ENCODE data around the gene VOPP1.

Gene VOPP1

DNA sequence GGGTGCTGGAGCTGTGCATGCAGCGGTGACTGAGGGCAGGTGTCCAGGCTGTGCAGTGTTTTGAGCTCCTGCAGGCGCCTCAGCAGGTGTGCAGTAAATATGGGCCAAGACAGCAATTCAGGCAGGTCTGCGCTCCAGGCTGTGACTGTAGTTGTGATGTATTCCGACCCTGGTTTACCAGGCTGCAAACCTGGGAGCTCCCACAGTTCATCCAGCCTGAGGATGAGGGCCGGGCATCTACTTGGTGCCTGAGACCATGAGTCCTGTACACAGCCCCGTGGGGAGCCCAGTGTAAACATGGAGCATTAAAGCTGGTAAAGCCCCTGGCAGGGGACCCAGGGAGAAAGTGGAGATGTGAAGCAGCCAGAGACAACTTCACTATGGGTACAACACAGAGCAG lies 82.8 kb downstream of the VOPP1 start:
- no peak for DNase-seq (ENCODE audit: low read depth)
- TF ChIP-seq, protein P1, sequence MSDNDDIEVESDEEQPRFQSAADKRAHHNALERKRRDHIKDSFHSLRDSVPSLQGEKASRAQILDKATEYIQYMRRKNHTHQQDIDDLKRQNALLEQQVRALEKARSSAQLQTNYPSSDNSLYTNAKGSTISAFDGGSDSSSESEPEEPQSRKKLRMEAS (IDR thresholded peaks at IDR 0.05; ENCODE audit: low read depth, low read length): no peak
- H3K4me3 ChIP-seq (ENCODE audit: low read depth, low read length): no peak overlapping the region

DNA sequence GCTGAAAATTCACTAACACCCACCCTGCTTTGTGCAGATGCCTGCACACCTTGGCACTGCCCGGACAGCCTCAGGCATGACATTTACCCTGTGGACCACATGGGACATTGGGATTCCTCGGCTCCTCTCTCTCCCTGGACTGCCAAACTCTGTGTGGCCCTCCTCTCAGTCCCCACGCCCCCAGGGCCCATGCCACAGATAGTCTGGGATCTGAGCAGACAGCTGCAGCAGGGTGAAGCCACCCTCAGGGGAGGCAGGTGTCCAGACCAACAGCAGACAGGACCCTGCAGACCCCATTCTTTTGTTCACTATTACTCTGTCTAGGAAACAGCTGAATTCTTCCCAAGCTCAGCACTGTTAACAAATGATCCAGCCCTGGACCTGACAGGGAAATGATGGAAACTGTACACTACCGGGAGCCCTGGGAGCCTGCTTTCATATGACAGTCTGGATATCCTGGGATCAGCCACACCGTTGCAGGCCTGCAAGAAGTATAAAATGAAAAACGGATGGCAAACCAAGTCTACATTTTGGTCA lies 83.4 kb downstream of the VOPP1 start:
- DNase-seq (ENCODE audit: low read depth): no peak
- no peak overlapping the region for H3K4me3 ChIP-seq (ENCODE audit: low read depth, low read length)
- TF ChIP-seq, protein P2, sequence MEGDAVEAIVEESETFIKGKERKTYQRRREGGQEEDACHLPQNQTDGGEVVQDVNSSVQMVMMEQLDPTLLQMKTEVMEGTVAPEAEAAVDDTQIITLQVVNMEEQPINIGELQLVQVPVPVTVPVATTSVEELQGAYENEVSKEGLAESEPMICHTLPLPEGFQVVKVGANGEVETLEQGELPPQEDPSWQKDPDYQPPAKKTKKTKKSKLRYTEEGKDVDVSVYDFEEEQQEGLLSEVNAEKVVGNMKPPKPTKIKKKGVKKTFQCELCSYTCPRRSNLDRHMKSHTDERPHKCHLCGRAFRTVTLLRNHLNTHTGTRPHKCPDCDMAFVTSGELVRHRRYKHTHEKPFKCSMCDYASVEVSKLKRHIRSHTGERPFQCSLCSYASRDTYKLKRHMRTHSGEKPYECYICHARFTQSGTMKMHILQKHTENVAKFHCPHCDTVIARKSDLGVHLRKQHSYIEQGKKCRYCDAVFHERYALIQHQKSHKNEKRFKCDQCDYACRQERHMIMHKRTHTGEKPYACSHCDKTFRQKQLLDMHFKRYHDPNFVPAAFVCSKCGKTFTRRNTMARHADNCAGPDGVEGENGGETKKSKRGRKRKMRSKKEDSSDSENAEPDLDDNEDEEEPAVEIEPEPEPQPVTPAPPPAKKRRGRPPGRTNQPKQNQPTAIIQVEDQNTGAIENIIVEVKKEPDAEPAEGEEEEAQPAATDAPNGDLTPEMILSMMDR (IDR thresholded peaks at IDR 0.05; ENCODE audit: low read depth, low read length): no peak
- TF ChIP-seq, protein P1 (IDR thresholded peaks at IDR 0.05; ENCODE audit: low read depth, low read length): no peak
- TF ChIP-seq MYC (IDR thresholded peaks at IDR 0.05; ENCODE audit: low read depth, low read length): no peak
- no peak for TF ChIP-seq POLR2A (IDR thresholded peaks at IDR 0.05; ENCODE audit: extremely low read depth, insufficient read length)

DNA sequence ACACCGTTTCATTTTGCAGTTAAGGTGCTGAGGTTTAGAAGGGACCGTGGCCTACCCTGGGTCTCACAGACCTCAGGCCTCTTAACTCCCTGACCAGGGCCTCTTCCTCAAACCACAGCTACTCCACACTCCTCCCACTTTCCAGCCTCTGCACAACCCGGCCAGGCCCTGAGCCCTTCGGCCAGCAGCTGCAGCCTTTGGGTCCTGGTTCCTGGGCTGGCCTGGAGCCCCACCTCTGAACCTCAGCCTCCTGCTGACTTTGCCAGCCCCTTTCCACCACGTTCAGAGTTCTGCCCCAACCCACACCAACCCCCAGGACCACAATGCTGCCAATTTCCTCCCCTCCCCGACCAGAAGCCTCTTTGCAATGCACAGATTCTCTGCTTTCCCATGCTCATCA lies 84.1 kb downstream of the VOPP1 start:
- H3K4me3 ChIP-seq (ENCODE audit: low read depth, low read length): no peak overlapping the region
- DNase-seq (ENCODE audit: low read depth): no peak
- no peak for TF ChIP-seq MYC (IDR thresholded peaks at IDR 0.05; ENCODE audit: low read depth, low read length)
- TF ChIP-seq, protein P2 (IDR thresholded peaks at IDR 0.05; ENCODE audit: low read depth, low read length): no peak
- TF ChIP-seq, protein P1 (IDR thresholded peaks at IDR 0.05; ENCODE audit: low read depth, low read length): no peak
- no peak for TF ChIP-seq POLR2A (IDR thresholded peaks at IDR 0.05; ENCODE audit: extremely low read depth, insufficient read length)

DNA sequence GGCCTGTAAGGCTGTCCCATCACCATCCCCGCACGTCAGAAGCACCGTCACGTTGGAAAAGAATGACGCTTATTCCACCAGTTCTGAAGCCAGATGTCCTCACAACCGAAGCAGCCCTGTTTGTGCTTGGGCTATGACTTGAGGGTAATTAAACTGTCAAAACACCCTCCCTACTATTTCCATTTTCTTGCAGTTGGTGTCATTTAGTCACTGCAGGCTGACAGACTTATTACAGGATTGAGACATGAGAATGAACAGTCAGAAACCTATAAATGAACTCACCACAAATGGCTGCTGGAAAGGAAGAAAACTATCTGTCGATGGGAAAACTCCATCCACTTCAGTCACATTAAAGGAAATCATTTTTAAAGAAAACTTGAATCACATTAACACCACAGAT lies 85.3 kb downstream of the VOPP1 start:
- no peak for TF ChIP-seq MYC (IDR thresholded peaks at IDR 0.05; ENCODE audit: low read depth, low read length)
- no peak for TF ChIP-seq POLR2A (IDR thresholded peaks at IDR 0.05; ENCODE audit: extremely low read depth, insufficient read length)
- TF ChIP-seq, protein P1 (IDR thresholded peaks at IDR 0.05; ENCODE audit: low read depth, low read length): no peak
- TF ChIP-seq, protein P2 (IDR thresholded peaks at IDR 0.05; ENCODE audit: low read depth, low read length): no peak
- no peak for DNase-seq (ENCODE audit: low read depth)
- H3K4me3 ChIP-seq (ENCODE audit: low read depth, low read length): no peak overlapping the region

DNA sequence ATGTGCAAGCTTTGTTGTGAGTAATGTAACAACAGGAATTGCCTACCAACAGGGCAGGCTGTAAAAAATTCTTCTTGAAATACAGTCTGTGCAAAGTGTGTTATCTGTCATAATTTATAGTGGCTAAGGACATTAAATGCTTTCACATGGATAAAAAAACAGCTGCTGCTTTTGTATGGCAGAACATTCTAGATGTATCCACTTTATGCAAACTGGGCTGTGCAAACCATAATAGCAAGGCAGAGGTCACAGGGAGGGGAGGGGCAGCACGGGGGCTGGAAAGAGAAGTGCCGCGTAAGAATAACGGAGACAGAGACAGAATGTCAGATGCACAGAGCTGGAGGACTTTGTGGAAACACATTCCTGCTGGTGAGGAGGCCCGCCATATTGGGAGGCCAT lies 86.1 kb downstream of the VOPP1 start:
- no peak for DNase-seq (ENCODE audit: low read depth)
- no peak overlapping the region for H3K4me3 ChIP-seq (ENCODE audit: low read depth, low read length)
- no peak for TF ChIP-seq MYC (IDR thresholded peaks at IDR 0.05; ENCODE audit: low read depth, low read length)
- no peak for TF ChIP-seq POLR2A (IDR thresholded peaks at IDR 0.05; ENCODE audit: extremely low read depth, insufficient read length)
- TF ChIP-seq, protein P1 (IDR thresholded peaks at IDR 0.05; ENCODE audit: low read depth, low read length): no peak
- TF ChIP-seq, protein P2 (IDR thresholded peaks at IDR 0.05; ENCODE audit: low read depth, low read length): no peak

DNA sequence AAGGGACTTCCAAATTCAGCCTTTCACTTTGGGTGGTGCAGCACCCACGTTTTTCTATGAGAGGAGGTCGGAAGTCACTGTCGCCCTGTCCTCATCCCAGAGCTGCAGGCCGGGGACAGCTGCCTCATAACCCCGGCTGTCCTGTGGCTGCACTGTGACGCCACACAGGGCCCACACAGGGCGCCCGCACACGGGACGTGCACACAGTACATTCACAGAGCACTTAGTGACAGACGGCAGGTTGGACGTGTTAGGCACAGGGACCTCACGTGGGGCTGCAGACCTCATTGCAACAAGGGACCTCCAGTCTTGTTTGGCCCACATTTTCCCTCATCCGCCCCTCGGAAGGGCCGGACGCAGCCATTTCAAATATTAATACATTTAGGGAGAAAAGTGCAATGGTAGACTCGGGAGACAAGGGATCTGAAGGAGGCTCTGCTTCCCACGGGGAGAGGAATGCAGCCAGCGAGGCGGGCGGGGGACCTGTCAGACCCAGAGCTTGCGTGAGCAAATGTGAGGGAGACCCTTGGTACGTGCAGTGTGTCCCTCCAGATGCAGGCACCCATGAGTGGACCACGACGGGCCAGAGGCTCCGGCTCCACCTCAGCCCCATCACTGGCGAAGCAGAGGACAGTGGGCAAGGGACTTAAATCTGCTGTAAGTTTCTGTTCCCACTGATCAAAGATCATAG lies 86.7 kb downstream of the VOPP1 start:
- TF ChIP-seq MYC (IDR thresholded peaks at IDR 0.05; ENCODE audit: low read depth, low read length) (no peak), POLR2A (IDR thresholded peaks at IDR 0.05; ENCODE audit: extremely low read depth, insufficient read length) (no peak)
- TF ChIP-seq, protein P2 (IDR thresholded peaks at IDR 0.05; ENCODE audit: low read depth, low read length): no peak
- TF ChIP-seq, protein P1 (IDR thresholded peaks at IDR 0.05; ENCODE audit: low read depth, low read length): no peak
- DNase-seq (ENCODE audit: low read depth): no peak
- no peak overlapping the region for H3K4me3 ChIP-seq (ENCODE audit: low read depth, low read length)

Data from NB4 (cell line).